ENCODE data around the gene FGGY. TPM values are rescaled to one million over a fixed set of nuclear protein-coding genes. Genes with fewer than 3 reads are reported as not detected.

Gene FGGY
- total and polyA plus RNA-seq, 2 donors (not counting 1 experiment from before 2014, with no cell fraction given) = 6.1 to 38.5 TPM

DNA sequence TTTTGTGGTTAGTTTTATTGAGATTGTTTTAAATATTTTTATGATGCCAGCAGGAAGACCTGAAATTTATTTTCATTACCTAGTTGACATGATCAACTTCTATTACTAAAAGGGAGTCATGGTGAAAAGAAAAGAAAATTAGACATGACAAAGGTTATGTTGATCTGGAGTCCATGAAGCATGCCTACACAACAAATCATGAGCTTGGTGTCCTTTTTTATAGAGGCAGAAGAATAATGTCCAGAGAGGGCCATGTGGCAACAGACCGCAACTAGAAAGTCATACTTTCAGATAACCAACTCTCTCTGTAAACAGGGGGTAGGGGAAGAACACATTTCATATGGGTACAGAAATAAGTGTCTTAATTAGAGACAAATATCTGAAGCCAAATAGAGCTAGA is 342.4 kb downstream of the FGGY start:
- H3K36me3 ChIP-seq (replicated peaks in 1 of 2; ENCODE audit: control extremely low read depth in 1 of 2, control insufficient read depth in 1 of 2, extremely low read depth in 1 of 2, insufficient read depth in 2 of 2, low read length in 1 of 2) = peaks cover 0 to 6% of the 10 kb centered on the region in 2 experiments
- no peak for TF ChIP-seq EZH2 (IDR thresholded peaks at IDR 0.05; ENCODE audit: borderline replicate concordance, insufficient read depth, low read depth, low read length, poor library complexity, severe bottlenecking)
- TF ChIP-seq, protein P1, sequence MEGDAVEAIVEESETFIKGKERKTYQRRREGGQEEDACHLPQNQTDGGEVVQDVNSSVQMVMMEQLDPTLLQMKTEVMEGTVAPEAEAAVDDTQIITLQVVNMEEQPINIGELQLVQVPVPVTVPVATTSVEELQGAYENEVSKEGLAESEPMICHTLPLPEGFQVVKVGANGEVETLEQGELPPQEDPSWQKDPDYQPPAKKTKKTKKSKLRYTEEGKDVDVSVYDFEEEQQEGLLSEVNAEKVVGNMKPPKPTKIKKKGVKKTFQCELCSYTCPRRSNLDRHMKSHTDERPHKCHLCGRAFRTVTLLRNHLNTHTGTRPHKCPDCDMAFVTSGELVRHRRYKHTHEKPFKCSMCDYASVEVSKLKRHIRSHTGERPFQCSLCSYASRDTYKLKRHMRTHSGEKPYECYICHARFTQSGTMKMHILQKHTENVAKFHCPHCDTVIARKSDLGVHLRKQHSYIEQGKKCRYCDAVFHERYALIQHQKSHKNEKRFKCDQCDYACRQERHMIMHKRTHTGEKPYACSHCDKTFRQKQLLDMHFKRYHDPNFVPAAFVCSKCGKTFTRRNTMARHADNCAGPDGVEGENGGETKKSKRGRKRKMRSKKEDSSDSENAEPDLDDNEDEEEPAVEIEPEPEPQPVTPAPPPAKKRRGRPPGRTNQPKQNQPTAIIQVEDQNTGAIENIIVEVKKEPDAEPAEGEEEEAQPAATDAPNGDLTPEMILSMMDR (IDR thresholded peaks at IDR 0.05) = no peak
- H3K4me1 ChIP-seq (ENCODE audit: control insufficient read depth in 2 of 2, insufficient read depth in 2 of 2, low read length in 2 of 2) = no peaks in the 10 kb centered on the region
- no peak overlapping the region for H3K4me3 ChIP-seq (ENCODE audit: control extremely low read depth in 1 of 5, extremely low read depth in 1 of 5, insufficient read depth in 1 of 5, low read depth in 2 of 5, low read length in 4 of 5)
- no peak overlapping the region for H3K4me2 ChIP-seq (replicated peaks; ENCODE audit: low read depth, low read length, poor library complexity, severe bottlenecking)
- no peak overlapping the region for H3K27ac ChIP-seq (ENCODE audit: low read length in 2 of 2)
- DNase-seq = no peak
- ATAC-seq (ENCODE audit: low read depth) = no peak
- H4K20me1 ChIP-seq (ENCODE audit: control insufficient read depth, insufficient read depth, low read length, poor library complexity, severe bottlenecking) = no peaks in the 10 kb centered on the region
- H3K9me3 Mint-ChIP-seq (ENCODE audit: insufficient read depth) = no peaks in the 10 kb centered on the region
- H3K9ac ChIP-seq (ENCODE audit: low read length) = no peak overlapping the region
- intact Hi-C loops (cut with micrococcal nuclease) = no loop called here
- WGBS (ENCODE audit: insufficient coverage) = no CpG with 5 or more reads among the region's 1 CpG
- no peaks in the 10 kb centered on the region for H3K79me2 ChIP-seq (ENCODE audit: control insufficient read depth, insufficient read depth, low read length)
- peaks cover 0 to 1% (median 0%) of the 10 kb centered on the region in 3 donors for H3K9me3 ChIP-seq (ENCODE audit: control extremely low read depth in 1 of 3, control insufficient read depth in 2 of 3, insufficient read depth in 1 of 3, low read length in 2 of 3)
- ChIA-PET CTCF (no interaction called here), POLR2A (no interaction called here)
- H3K27ac Mint-ChIP-seq = no peak overlapping the region
- no peaks in the 10 kb centered on the region for H3K27me3 ChIP-seq (replicated peaks in 1 of 4; ENCODE audit: control extremely low read depth in 1 of 4, control insufficient read depth in 3 of 4, insufficient read depth in 4 of 4, low read length in 3 of 4)
- no peaks in the 10 kb centered on the region for H3K27me3 Mint-ChIP-seq
- H3K4me1 Mint-ChIP-seq = no peaks in the 10 kb centered on the region
- no peak overlapping the region for H2AFZ ChIP-seq (ENCODE audit: insufficient read depth, low read depth, low read length, poor library complexity, severe bottlenecking)
- H3K4me3 Mint-ChIP-seq = no peak overlapping the region

DNA sequence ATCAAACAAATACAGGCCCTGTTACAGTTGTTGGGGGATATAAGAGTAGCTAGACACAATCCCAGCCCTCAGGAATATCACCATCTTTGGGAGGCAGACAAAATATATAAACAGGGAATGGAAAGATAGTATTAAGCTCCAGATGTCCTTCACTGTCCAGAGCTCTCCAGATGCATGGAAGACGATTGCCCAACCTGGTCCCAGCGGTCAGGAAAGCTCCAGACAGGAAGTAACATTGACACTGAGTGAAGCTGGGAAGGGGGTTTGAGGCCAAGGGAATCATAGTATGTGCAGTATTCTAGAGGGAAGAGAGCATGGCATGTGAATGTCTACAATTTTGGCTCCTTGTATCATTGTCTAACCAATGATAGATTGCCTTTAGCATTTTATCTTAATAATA is 344.0 kb downstream of the FGGY start:
- H3K27me3 Mint-ChIP-seq = no peaks in the 10 kb centered on the region
- CTCF ChIA-PET = no interaction called here
- no peaks in the 10 kb centered on the region for H3K79me2 ChIP-seq (ENCODE audit: control insufficient read depth, insufficient read depth, low read length)
- no peaks in the 10 kb centered on the region for H3K4me1 Mint-ChIP-seq
- H3K4me2 ChIP-seq (replicated peaks; ENCODE audit: low read depth, low read length, poor library complexity, severe bottlenecking) = no peak overlapping the region
- POLR2A ChIA-PET = no interaction called here
- no peak overlapping the region for H3K27ac Mint-ChIP-seq
- 88% methylated on average over 1 of the region's 2 CpGs for WGBS (ENCODE audit: insufficient coverage)
- peaks cover 0 to 6% of the 10 kb centered on the region in 2 experiments for H3K36me3 ChIP-seq (replicated peaks in 1 of 2; ENCODE audit: control extremely low read depth in 1 of 2, control insufficient read depth in 1 of 2, extremely low read depth in 1 of 2, insufficient read depth in 2 of 2, low read length in 1 of 2)
- H3K27ac ChIP-seq (ENCODE audit: low read length in 2 of 2) = no peak overlapping the region
- H3K9me3 Mint-ChIP-seq (ENCODE audit: insufficient read depth) = no peaks in the 10 kb centered on the region
- H3K4me1 ChIP-seq (ENCODE audit: control insufficient read depth in 2 of 2, insufficient read depth in 2 of 2, low read length in 2 of 2) = no peaks in the 10 kb centered on the region
- H3K4me3 Mint-ChIP-seq = no peak overlapping the region
- intact Hi-C loops (cut with micrococcal nuclease) = no loop called here
- ATAC-seq (ENCODE audit: low read depth) (no peak), DNase-seq (no peak)
- no peaks in the 10 kb centered on the region for H3K27me3 ChIP-seq (replicated peaks in 1 of 4; ENCODE audit: control extremely low read depth in 1 of 4, control insufficient read depth in 3 of 4, insufficient read depth in 4 of 4, low read length in 3 of 4)
- no peak overlapping the region for H2AFZ ChIP-seq (ENCODE audit: insufficient read depth, low read depth, low read length, poor library complexity, severe bottlenecking)
- TF ChIP-seq, protein P1 (IDR thresholded peaks at IDR 0.05) = no peak
- no peak for TF ChIP-seq EZH2 (IDR thresholded peaks at IDR 0.05; ENCODE audit: borderline replicate concordance, insufficient read depth, low read depth, low read length, poor library complexity, severe bottlenecking)
- H3K9ac ChIP-seq (ENCODE audit: low read length) = no peak overlapping the region
- no peak overlapping the region for H3K4me3 ChIP-seq (ENCODE audit: control extremely low read depth in 1 of 5, extremely low read depth in 1 of 5, insufficient read depth in 1 of 5, low read depth in 2 of 5, low read length in 4 of 5)
- no peaks in the 10 kb centered on the region for H4K20me1 ChIP-seq (ENCODE audit: control insufficient read depth, insufficient read depth, low read length, poor library complexity, severe bottlenecking)
- peaks cover 0 to 1% (median 0%) of the 10 kb centered on the region in 3 donors for H3K9me3 ChIP-seq (ENCODE audit: control extremely low read depth in 1 of 3, control insufficient read depth in 2 of 3, insufficient read depth in 1 of 3, low read length in 2 of 3)
